Measurements from ENCODE around the gene SNTB2. TPM values are rescaled to one million over a fixed set of nuclear protein-coding genes. Genes with fewer than 3 reads are reported as not detected.
A peak's percentile ranks its signal among the peaks of the same experiment; 100 is the strongest.

The SNTB2 gene
- polyA plus RNA-seq, 4 donors = 1.9 to 7.2 (median 5.3) TPM

GRCh38 chr16:69169607-69170352 is 17.2 kb upstream of the SNTB2 start:
- DNase-seq (no peak), FAIRE-seq (no peak)
- H3K27me3 ChIP-seq (ENCODE audit: control insufficient read depth in 3 of 3, insufficient read depth in 3 of 3, low read length in 3 of 3) = no peaks in the 10 kb centered on the region
- H3K9me3 ChIP-seq (ENCODE audit: control insufficient read depth in 2 of 2, insufficient read depth in 1 of 2, low read depth in 1 of 2, low read length in 1 of 2) = no peaks in the 10 kb centered on the region
- no peak overlapping the region for H3K4me3 ChIP-seq (ENCODE audit: low read depth in 1 of 3, low read length in 3 of 3)
- H3K27ac ChIP-seq (ENCODE audit: low read depth in 1 of 3, low read length in 2 of 3) = no peak overlapping the region
- WGBS, 3 donors = 64 to 81% (median 72%) methylated on average over 6 of the region's 6 CpGs
- H3K4me1 ChIP-seq (ENCODE audit: control insufficient read depth in 3 of 3, insufficient read depth in 2 of 3, low read depth in 1 of 3, low read length in 2 of 3) = peaks cover 0 to 5% (median 0%) of the 10 kb centered on the region in 3 donors
- peaks cover 0 to 30% (median 19%) of the 10 kb centered on the region in 3 donors for H3K36me3 ChIP-seq (ENCODE audit: control insufficient read depth in 3 of 3, insufficient read depth in 2 of 3, low read depth in 1 of 3, low read length in 3 of 3)

- Histone ChIP-seq H3K9me3 (ENCODE audit: control insufficient read depth in 2 of 2, insufficient read depth in 1 of 2, low read depth in 1 of 2, low read length in 1 of 2) (no peaks in the 10 kb centered on the region), H3K36me3 (ENCODE audit: control insufficient read depth in 3 of 3, insufficient read depth in 2 of 3, low read depth in 1 of 3, low read length in 3 of 3) (peaks cover 0 to 22% (median 14%) of the 10 kb centered on the region in 3 donors), H3K27ac (ENCODE audit: low read depth in 1 of 3, low read length in 2 of 3) (peak overlapping the region in 2 of 3 donors; percentile 22 to 52), H3K27me3 (ENCODE audit: control insufficient read depth in 3 of 3, insufficient read depth in 3 of 3, low read length in 3 of 3) (no peaks in the 10 kb centered on the region), H3K4me1 (ENCODE audit: control insufficient read depth in 3 of 3, insufficient read depth in 2 of 3, low read depth in 1 of 3, low read length in 2 of 3) (peaks cover 0 to 3% (median 0%) of the 10 kb centered on the region in 3 donors), H3K4me3 (ENCODE audit: low read depth in 1 of 3, low read length in 3 of 3) (no peak overlapping the region)
- DNase-seq (no peak), FAIRE-seq (no peak)
- WGBS, 3 donors = 56 to 90% (median 81%) methylated on average over 6 of the region's 6 CpGs
These were observed 15.5 kb upstream of the SNTB2 start for GRCh38 chr16:69171325-69172084.

GRCh38 chr16:69176033-69176800 is 10.7 kb upstream of the SNTB2 start:
- Histone ChIP-seq H3K27me3 (ENCODE audit: control insufficient read depth in 3 of 3, insufficient read depth in 3 of 3, low read length in 3 of 3) (no peaks in the 10 kb centered on the region), H3K4me1 (ENCODE audit: control insufficient read depth in 3 of 3, insufficient read depth in 2 of 3, low read depth in 1 of 3, low read length in 2 of 3) (peaks cover 0 to 7% (median 6%) of the 10 kb centered on the region in 3 donors), H3K36me3 (ENCODE audit: control insufficient read depth in 3 of 3, insufficient read depth in 2 of 3, low read depth in 1 of 3, low read length in 3 of 3) (peaks cover 0 to 2% (median 0%) of the 10 kb centered on the region in 3 donors), H3K9me3 (ENCODE audit: control insufficient read depth in 2 of 2, insufficient read depth in 1 of 2, low read depth in 1 of 2, low read length in 1 of 2) (no peaks in the 10 kb centered on the region), H3K27ac (ENCODE audit: low read depth in 1 of 3, low read length in 2 of 3) (peak overlapping the region in 1 of 3 donors; percentile 29), H3K4me3 (ENCODE audit: low read depth in 1 of 3, low read length in 3 of 3) (no peak overlapping the region)
- WGBS, 3 donors = 86 to 98% (median 93%) methylated on average over 4 of the region's 4 CpGs
- DNase-seq (no peak), FAIRE-seq (no peak)

- Histone ChIP-seq H3K4me3 (ENCODE audit: low read depth in 1 of 3, low read length in 3 of 3) (no peak overlapping the region), H3K36me3 (ENCODE audit: control insufficient read depth in 3 of 3, insufficient read depth in 2 of 3, low read depth in 1 of 3, low read length in 3 of 3) (peaks cover 0 to 2% (median 0%) of the 10 kb centered on the region in 3 donors), H3K9me3 (ENCODE audit: control insufficient read depth in 2 of 2, insufficient read depth in 1 of 2, low read depth in 1 of 2, low read length in 1 of 2) (no peaks in the 10 kb centered on the region), H3K4me1 (ENCODE audit: control insufficient read depth in 3 of 3, insufficient read depth in 2 of 3, low read depth in 1 of 3, low read length in 2 of 3) (peaks cover 0 to 7% (median 4%) of the 10 kb centered on the region in 3 donors), H3K27me3 (ENCODE audit: control insufficient read depth in 3 of 3, insufficient read depth in 3 of 3, low read length in 3 of 3) (no peaks in the 10 kb centered on the region), H3K27ac (ENCODE audit: low read depth in 1 of 3, low read length in 2 of 3) (peak overlapping the region in 2 of 3 donors; percentile 49 to 54)
- DNase-seq (peak; percentile 65 to 70), FAIRE-seq (no peak)
- 18 to 23% (median 22%) methylated on average over 6 of the region's 6 CpGs for WGBS, 3 donors
These were observed 7.5 kb upstream of the SNTB2 start for GRCh38 chr16:69179328-69180010.

- no peaks in the 10 kb centered on the region for H3K9me3 ChIP-seq (ENCODE audit: control insufficient read depth in 2 of 2, insufficient read depth in 1 of 2, low read depth in 1 of 2, low read length in 1 of 2)
- H3K27ac ChIP-seq (ENCODE audit: low read depth in 1 of 3, low read length in 2 of 3) = peak overlapping the region in 2 of 3 donors; percentile 49 to 77
- no peak for FAIRE-seq
These were observed 7.0 kb upstream of the SNTB2 start for GRCh38 chr16:69180011-69180338.

GRCh38 chr16:69182730-69183416 is 4.1 kb upstream of the SNTB2 start:
- WGBS, 3 donors = 58 to 70% (median 68%) methylated on average over 10 of the region's 10 CpGs
- peaks cover 0 to 7% (median 4%) of the 10 kb centered on the region in 3 donors for H3K4me1 ChIP-seq (ENCODE audit: control insufficient read depth in 3 of 3, insufficient read depth in 2 of 3, low read depth in 1 of 3, low read length in 2 of 3)
- FAIRE-seq (no peak), DNase-seq (no peak)
- no peaks in the 10 kb centered on the region for H3K9me3 ChIP-seq (ENCODE audit: control insufficient read depth in 2 of 2, insufficient read depth in 1 of 2, low read depth in 1 of 2, low read length in 1 of 2)
- H3K4me3 ChIP-seq (ENCODE audit: low read depth in 1 of 3, low read length in 3 of 3) = no peak overlapping the region
- H3K27ac ChIP-seq (ENCODE audit: low read depth in 1 of 3, low read length in 2 of 3) = no peak overlapping the region
- H3K36me3 ChIP-seq (ENCODE audit: control insufficient read depth in 3 of 3, insufficient read depth in 2 of 3, low read depth in 1 of 3, low read length in 3 of 3) = no peaks in the 10 kb centered on the region
- no peaks in the 10 kb centered on the region for H3K27me3 ChIP-seq (ENCODE audit: control insufficient read depth in 3 of 3, insufficient read depth in 3 of 3, low read length in 3 of 3)

More at GRCh38 chr16:69180011-69180338, 7.0 kb upstream of the SNTB2 start:
- peaks cover 0 to 7% (median 4%) of the 10 kb centered on the region in 3 donors for H3K4me1 ChIP-seq (ENCODE audit: control insufficient read depth in 3 of 3, insufficient read depth in 2 of 3, low read depth in 1 of 3, low read length in 2 of 3)
- H3K36me3 ChIP-seq (ENCODE audit: control insufficient read depth in 3 of 3, insufficient read depth in 2 of 3, low read depth in 1 of 3, low read length in 3 of 3) = peaks cover 0 to 2% (median 0%) of the 10 kb centered on the region in 3 donors
- no peak for DNase-seq
- no peak overlapping the region for H3K4me3 ChIP-seq (ENCODE audit: low read depth in 1 of 3, low read length in 3 of 3)
- no peaks in the 10 kb centered on the region for H3K27me3 ChIP-seq (ENCODE audit: control insufficient read depth in 3 of 3, insufficient read depth in 3 of 3, low read length in 3 of 3)

GRCh38 chr16:69187446-69188235 is 677 bp downstream of the SNTB2 start:
- H3K36me3 ChIP-seq (ENCODE audit: control insufficient read depth in 3 of 3, insufficient read depth in 2 of 3, low read depth in 1 of 3, low read length in 3 of 3) = no peaks in the 10 kb centered on the region
- peak; percentile 51 to 80 for DNase-seq
- no peaks in the 10 kb centered on the region for H3K27me3 ChIP-seq (ENCODE audit: control insufficient read depth in 3 of 3, insufficient read depth in 3 of 3, low read length in 3 of 3)
- peak overlapping the region; percentile 76 to 94 (median 84) for H3K4me3 ChIP-seq (ENCODE audit: low read depth in 1 of 3, low read length in 3 of 3)
- FAIRE-seq = no peak
- peak overlapping the region; percentile 55 to 99 (median 95) for H3K27ac ChIP-seq (ENCODE audit: low read depth in 1 of 3, low read length in 2 of 3)
- peaks cover 0 to 5% (median 3%) of the 10 kb centered on the region in 3 donors for H3K4me1 ChIP-seq (ENCODE audit: control insufficient read depth in 3 of 3, insufficient read depth in 2 of 3, low read depth in 1 of 3, low read length in 2 of 3)
- H3K9me3 ChIP-seq (ENCODE audit: control insufficient read depth in 2 of 2, insufficient read depth in 1 of 2, low read depth in 1 of 2, low read length in 1 of 2) = no peaks in the 10 kb centered on the region
- 0% methylated on average over 53 to 76 of the region's 76 CpGs for WGBS, 3 donors

All from small intestine (tissue), 7 donors.